Mesendoderm (in vitro differentiated cells): ENCODE results near the gene PRDX3.
"Not testable (repeated sequence)": the region's sequence is repeated elsewhere in the genome, so short reads cannot be mapped to it uniquely, and the experiment has no call there.

Experiments
- DNase-seq: peaks from one replicate; pipeline ENCODE4 v3.0.0; 2013
- H2AK5ac ChIP-seq: 2 replicates; pipeline ENCODE4 v1.6.1; 2013; ENCODE audit warnings: low read length, inconsistent platforms
- H2BK120ac ChIP-seq: 2 replicates; pipeline ENCODE4 v1.6.1; 2013; ENCODE audit warnings: low read depth, mild to moderate bottlenecking, low read length, moderate library complexity, mixed read lengths
- H2BK15ac ChIP-seq: replicated peaks from 2 replicates; pipeline ENCODE4 v1.6.1; 2013; ENCODE audit warnings: low read depth, mild to moderate bottlenecking, moderate library complexity
- H2BK5ac ChIP-seq: 2 replicates; pipeline ENCODE4 v1.6.1; 2013; ENCODE audit warnings: low read length, inconsistent platforms
- H3K18ac ChIP-seq: 2 replicates; pipeline ENCODE4 v1.6.1; 2013; ENCODE audit warnings: mild to moderate bottlenecking, low read length, mixed read lengths
- H3K23ac ChIP-seq: one replicate; pipeline ENCODE4 v1.6.1; 2013; ENCODE audit warnings: low read length
- H3K27ac ChIP-seq: 2 replicates; pipeline ENCODE4 v1.5.1; 2013; ENCODE audit warnings: low read depth, mild to moderate bottlenecking, inconsistent platforms, low read length, moderate library complexity
- H3K27me3 ChIP-seq: 2 replicates; pipeline ENCODE4 v1.6.1; 2013; ENCODE audit warnings: low read length, control low read depth, mild to moderate bottlenecking, inconsistent platforms; ENCODE audit not compliant: insufficient read depth, poor library complexity
- H3K36me3 ChIP-seq: 2 replicates; pipeline ENCODE4 v1.6.1; 2013; ENCODE audit warnings: low read length, inconsistent platforms; ENCODE audit not compliant: control insufficient read depth, insufficient read depth
- H3K4ac ChIP-seq: one replicate; pipeline ENCODE4 v1.6.1; 2013; ENCODE audit warnings: low read depth, mild to moderate bottlenecking, low read length, moderate library complexity
- H3K4me1 ChIP-seq: 2 replicates; pipeline ENCODE4 v1.6.1; 2013; ENCODE audit warnings: low read depth, low read length, inconsistent platforms; ENCODE audit not compliant: control insufficient read depth
- H3K4me2 ChIP-seq: 2 replicates; pipeline ENCODE4 v1.6.1; 2013; ENCODE audit warnings: low read length
- H3K4me3 ChIP-seq: 2 replicates; pipeline ENCODE4 v1.5.1; 2013; ENCODE audit warnings: mild to moderate bottlenecking, low read length
- H3K56ac ChIP-seq: one replicate; pipeline ENCODE4 v1.6.1; 2013; ENCODE audit warnings: low read length
- H3K79me1 ChIP-seq: 2 replicates; pipeline ENCODE4 v1.6.1; 2013; ENCODE audit warnings: low read length, inconsistent platforms
- H3K79me2 ChIP-seq: 2 replicates; pipeline ENCODE4 v1.6.1; 2013; ENCODE audit warnings: mild to moderate bottlenecking, low read length; ENCODE audit not compliant: control insufficient read depth, insufficient read depth
- H3K9ac ChIP-seq: 2 replicates; pipeline ENCODE4 v1.6.1; 2013; ENCODE audit warnings: low read length, inconsistent platforms
- H4K5ac ChIP-seq: one replicate; pipeline ENCODE4 v1.6.1; 2013; ENCODE audit warnings: low read length
- H4K8ac ChIP-seq: one replicate; pipeline ENCODE4 v1.6.1; 2013; ENCODE audit warnings: low read depth, mild to moderate bottlenecking, control low read depth, low read length, moderate library complexity
- WGBS: extraction: QIAGEN DNeasy Blood & Tissue Kit; methylation state at CpG from one replicate; pipeline ENCODE4 v1.1.7; 2013; ENCODE audit warnings: low lambda C conversion rate, missing lambda C conversion rate; ENCODE audit not compliant: insufficient coverage; ENCODE audit errors: extremely low coverage; 5-methylcytosine and 5-hydroxymethylcytosine counted together

The PRDX3 gene

GRCh38 chr10:119137878-119138277 is 40.7 kb downstream of the PRDX3 start:
- H2BK5ac ChIP-seq, H3K18ac ChIP-seq, H3K4ac ChIP-seq, H3K56ac ChIP-seq, H3K36me3 ChIP-seq, H3K4me2 ChIP-seq, H3K27ac ChIP-seq, H3K4me3 ChIP-seq, H2BK120ac ChIP-seq, H3K79me2 ChIP-seq, H2BK15ac ChIP-seq, H4K8ac ChIP-seq, DNase-seq, H3K27me3 ChIP-seq, H3K79me1 ChIP-seq, H3K23ac ChIP-seq, H3K9ac ChIP-seq, H4K5ac ChIP-seq, H2AK5ac ChIP-seq, H3K4me1 ChIP-seq: not testable (repeated sequence)
- no CpG with 5 or more reads among the region's 8 CpGs for WGBS

- Histone ChIP-seq H3K27ac (no peak overlapping the region), H2BK120ac (no peak overlapping the region), H2AK5ac (no peak overlapping the region), H3K4ac (no peak overlapping the region), H3K27me3 (no peaks in the 10 kb centered on the region), H3K36me3 (peaks cover 6% of the 10 kb centered on the region), H3K79me2 (no peaks in the 10 kb centered on the region), H3K4me1 (peaks cover 2% of the 10 kb centered on the region), H2BK15ac (no peak overlapping the region), H3K18ac (no peak overlapping the region), H3K79me1 (no peaks in the 10 kb centered on the region), H3K4me2 (no peak overlapping the region), H4K8ac (no peak overlapping the region), H3K4me3 (no peak overlapping the region), H3K9ac (no peak overlapping the region), H4K5ac (no peak overlapping the region), H3K56ac (no peak overlapping the region), H3K23ac (no peak overlapping the region), H2BK5ac (no peak overlapping the region)
- no CpG with 5 or more reads among the region's 7 CpGs for WGBS
- DNase-seq = no peak
Measured at GRCh38 chr10:119136084-119136483, 42.5 kb downstream of the PRDX3 start.

- Histone ChIP-seq H3K79me1 (no peaks in the 10 kb centered on the region), H3K18ac (no peak overlapping the region), H2BK5ac (no peak overlapping the region), H2BK15ac (no peak overlapping the region), H4K8ac (no peak overlapping the region), H3K4ac (no peak overlapping the region), H3K4me2 (no peak overlapping the region), H4K5ac (no peak overlapping the region), H3K56ac (no peak overlapping the region), H3K4me3 (no peak overlapping the region), H3K27me3 (no peaks in the 10 kb centered on the region), H3K36me3 (peaks cover 6% of the 10 kb centered on the region), H3K4me1 (no peaks in the 10 kb centered on the region), H2BK120ac (no peak overlapping the region), H3K23ac (no peak overlapping the region), H2AK5ac (no peak overlapping the region), H3K9ac (no peak overlapping the region), H3K79me2 (no peaks in the 10 kb centered on the region), H3K27ac (no peak overlapping the region)
- WGBS = no CpG with 5 or more reads among the region's 4 CpGs
- no peak for DNase-seq
Measured at GRCh38 chr10:119135513-119135881, 43.1 kb downstream of the PRDX3 start.

GRCh38 chr10:119133949-119134348 is 44.7 kb downstream of the PRDX3 start:
- Histone ChIP-seq H4K5ac (no peak overlapping the region), H3K27ac (no peak overlapping the region), H4K8ac (no peak overlapping the region), H3K56ac (no peak overlapping the region), H3K79me1 (no peaks in the 10 kb centered on the region), H3K23ac (no peak overlapping the region), H3K4me3 (no peak overlapping the region), H3K9ac (no peak overlapping the region), H2BK5ac (no peak overlapping the region), H3K4me1 (no peaks in the 10 kb centered on the region), H3K4me2 (no peak overlapping the region), H2BK120ac (no peak overlapping the region), H3K27me3 (no peaks in the 10 kb centered on the region), H3K18ac (no peak overlapping the region), H3K36me3 (peaks cover 8% of the 10 kb centered on the region), H3K79me2 (no peaks in the 10 kb centered on the region), H3K4ac (no peak overlapping the region), H2AK5ac (no peak overlapping the region), H2BK15ac (no peak overlapping the region)
- DNase-seq = no peak
- no CpG with 5 or more reads among the region's 8 CpGs for WGBS

GRCh38 chr10:119132521-119133345 is 45.9 kb downstream of the PRDX3 start:
- DNase-seq = no peak
- H4K8ac ChIP-seq = no peak overlapping the region
- H4K5ac ChIP-seq = no peak overlapping the region
- H3K18ac ChIP-seq = no peak overlapping the region
- no peak overlapping the region for H2BK15ac ChIP-seq
- H2BK120ac ChIP-seq = no peak overlapping the region
- no peaks in the 10 kb centered on the region for H3K4me1 ChIP-seq
- H3K23ac ChIP-seq = no peak overlapping the region
- H3K27ac ChIP-seq = no peak overlapping the region
- WGBS = no CpG with 5 or more reads among the region's 14 CpGs
- H3K4me3 ChIP-seq = no peak overlapping the region
- H2AK5ac ChIP-seq = no peak overlapping the region
- no peak overlapping the region for H3K4me2 ChIP-seq
- no peaks in the 10 kb centered on the region for H3K79me2 ChIP-seq
- no peak overlapping the region for H3K56ac ChIP-seq
- no peak overlapping the region for H3K4ac ChIP-seq
- no peaks in the 10 kb centered on the region for H3K27me3 ChIP-seq
- peaks cover 8% of the 10 kb centered on the region for H3K36me3 ChIP-seq
- H2BK5ac ChIP-seq = no peak overlapping the region
- H3K79me1 ChIP-seq = no peaks in the 10 kb centered on the region
- no peak overlapping the region for H3K9ac ChIP-seq
